H1 (cell line): ENCODE data around the gene DCTN3. TPM values are rescaled to one million over a fixed set of nuclear protein-coding genes. Genes with fewer than 3 reads are reported as not detected.

Source experiments
- CTCF ChIA-PET: fragments of 300-600 bp; sonication (Branson Sonifier 250); formaldehyde crosslinking; loops from one replicate; lab custom pipeline; 2021; ENCODE audit not compliant: partially characterized antibody; lab: Charles Lee
- POLR2A ChIA-PET: fragments of 300-600 bp; sonication (Branson Sonifier 250); formaldehyde crosslinking; loops from one replicate; lab custom pipeline; 2021; ENCODE audit warnings: inconsistent platforms; ENCODE audit not compliant: partially characterized antibody; lab: Charles Lee
- DNase-seq, 2 experiments: peaks; one replicate each; pipeline versions ENCODE4 v3.0.0 to v3.0.0-alpha.2; 2010 to 2022; ENCODE audit warnings: low spot score in 2 of 2, low read depth in 1 of 2, mixed read lengths in 1 of 2
- FAIRE-seq: peaks from 2 replicates; lab custom pipeline; 2011; peaks lifted over from hg19 to GRCh38; lab: Jason Lieb, UNC
- H2AFZ ChIP-seq: 2 replicates; pipeline ENCODE4 v1.8.1; 2012; ENCODE audit warnings: low read length, inconsistent platforms
- H2AK5ac ChIP-seq: 2 replicates; pipeline ENCODE4 v1.6.1; 2013; ENCODE audit warnings: low read depth, low read length
- H2BK120ac ChIP-seq: replicated peaks from 2 replicates; pipeline ENCODE3; 2013; ENCODE audit warnings: low read depth, low read length, inconsistent platforms
- H2BK12ac ChIP-seq: 2 replicates; pipeline ENCODE4 v1.6.1; 2013; ENCODE audit warnings: low read depth, low read length
- H2BK15ac ChIP-seq: 2 replicates; pipeline ENCODE4 v1.6.1; 2013; ENCODE audit warnings: low read length
- H2BK20ac ChIP-seq: 2 replicates; pipeline ENCODE4 v1.6.1; 2013; ENCODE audit warnings: low read length
- H2BK5ac ChIP-seq: 2 replicates; pipeline ENCODE4 v1.6.1; 2013; ENCODE audit warnings: low read depth, low read length
- H3K14ac ChIP-seq: 2 replicates; pipeline ENCODE4 v1.6.1; 2013; ENCODE audit warnings: inconsistent platforms; ENCODE audit not compliant: insufficient read length
- H3K18ac ChIP-seq: 2 replicates; pipeline ENCODE4 v1.6.1; 2013; ENCODE audit warnings: low read length; ENCODE audit errors: extremely low read depth
- H3K23ac ChIP-seq: 2 replicates; pipeline ENCODE4 v1.6.1; 2013; ENCODE audit warnings: inconsistent platforms; ENCODE audit not compliant: insufficient read length
- H3K23me2 ChIP-seq: 2 replicates; pipeline ENCODE4 v1.6.1; 2013; ENCODE audit warnings: low read depth, low read length
- H3K27ac ChIP-seq: 2 replicates; pipeline ENCODE4 v1.6.1; 2011; ENCODE audit warnings: low read depth, low read length, inconsistent platforms
- H3K27me3 ChIP-seq, 4 experiments: replicated peaks in 1 of 4; 1 replicate in 1 of 4; 2 replicates in 3 of 4; pipeline versions ENCODE4 v1.6.1 to v1.8.1; 2011 to 2013; ENCODE audit warnings: low read length in 3 of 4, mild to moderate bottlenecking in 3 of 4, inconsistent platforms in 2 of 4, mixed read lengths in 2 of 4, moderate library complexity in 1 of 4; ENCODE audit not compliant: control insufficient read depth in 3 of 4, insufficient read depth in 3 of 4; ENCODE audit errors: extremely low read depth in 1 of 4
- H3K36me3 ChIP-seq, 4 experiments: 2 replicates each; pipeline versions ENCODE4 v1.6.1 to v1.8.1; 2011 to 2013; ENCODE audit warnings: mild to moderate bottlenecking in 4 of 4, low read length in 3 of 4, moderate library complexity in 2 of 4, control low read depth in 1 of 4, inconsistent platforms in 1 of 4; ENCODE audit not compliant: insufficient read depth in 4 of 4, control insufficient read depth in 2 of 4
- H3K4ac ChIP-seq: replicated peaks from 2 replicates; pipeline ENCODE3; 2013; ENCODE audit warnings: low read length, low read depth, mixed read lengths, inconsistent platforms; ENCODE audit not compliant: insufficient read length
- H3K4me1 ChIP-seq, 4 experiments: replicated peaks in 1 of 4; 1 replicate in 1 of 4; 2 replicates in 3 of 4; pipeline versions ENCODE4 v1.6.1 to v1.8.1; 2011 to 2013; ENCODE audit warnings: low read length in 3 of 4, inconsistent platforms in 2 of 4, mixed read lengths in 1 of 4; ENCODE audit not compliant: insufficient read depth in 4 of 4, control insufficient read depth in 3 of 4
- H3K4me2 ChIP-seq, 2 experiments: 2 replicates each; pipeline versions ENCODE4 v1.6.1 to v1.8.1; 2011 to 2013; ENCODE audit warnings: low read depth in 2 of 2, low read length in 2 of 2, control low read depth in 1 of 2, inconsistent platforms in 1 of 2, mild to moderate bottlenecking in 1 of 2; ENCODE audit not compliant: insufficient read depth in 1 of 2
- H3K4me3 ChIP-seq, 4 experiments: fragments of 200-600, 300-600 bp in 1 of 4; sonication (generic), shearing (Covaris generic), sonication (Bioruptor Twin) in 1 of 4; 2 replicates each; pipeline versions ENCODE4 v1.5.1 to v1.8.1; 2011 to 2016; ENCODE audit warnings: low read length in 4 of 4, low read depth in 3 of 4, control low read depth in 2 of 4, inconsistent platforms in 2 of 4, mild to moderate bottlenecking in 2 of 4, mixed read lengths in 1 of 4, moderate library complexity in 1 of 4; ENCODE audit not compliant: insufficient read depth in 2 of 4; ENCODE audit errors: extremely low read depth in 1 of 4
- H3K56ac ChIP-seq: replicated peaks from 2 replicates; pipeline ENCODE3; 2013; ENCODE audit warnings: low read depth, mild to moderate bottlenecking, mixed read lengths, low read length, inconsistent platforms; ENCODE audit not compliant: insufficient read length
- H3K79me1 ChIP-seq: 2 replicates; pipeline ENCODE4 v1.6.1; 2013; ENCODE audit warnings: low read depth, low read length, control low read depth
- H3K79me2 ChIP-seq, 2 experiments: 2 replicates each; pipeline versions ENCODE4 v1.6.1 to v1.8.1; 2012 to 2013; ENCODE audit warnings: low read length in 2 of 2, mild to moderate bottlenecking in 2 of 2, inconsistent platforms in 1 of 2; ENCODE audit not compliant: insufficient read depth in 2 of 2, control insufficient read depth in 1 of 2
- H3K9ac ChIP-seq, 4 experiments: replicated peaks in 1 of 4; 1 replicate in 1 of 4; 2 replicates in 3 of 4; pipeline versions ENCODE4 v1.6.1 to v1.8.1; 2011 to 2013; ENCODE audit warnings: low read depth in 3 of 4, low read length in 3 of 4, control low read depth in 2 of 4, mild to moderate bottlenecking in 2 of 4, moderate library complexity in 2 of 4, inconsistent platforms in 1 of 4; ENCODE audit errors: extremely low read depth in 1 of 4
- H3K9me3 ChIP-seq, 2 experiments: 2 replicates each; pipeline versions ENCODE4 v1.6.1 to v1.8.1; 2012 to 2013; ENCODE audit warnings: mild to moderate bottlenecking in 2 of 2, moderate library complexity in 2 of 2, control low read depth in 1 of 2, inconsistent platforms in 1 of 2, low read depth in 1 of 2, low read length in 1 of 2, mixed read lengths in 1 of 2; ENCODE audit not compliant: insufficient read depth in 2 of 2
- H4K20me1 ChIP-seq, 2 experiments: replicated peaks in 1 of 2; 2 replicates each; pipeline versions ENCODE3 to v1.8.1; 2011 to 2013; ENCODE audit warnings: inconsistent platforms in 2 of 2, low read length in 2 of 2, mild to moderate bottlenecking in 1 of 2; ENCODE audit not compliant: insufficient read depth in 2 of 2, control insufficient read depth in 1 of 2
- H4K5ac ChIP-seq: 2 replicates; pipeline ENCODE4 v1.6.1; 2013; ENCODE audit warnings: low read length, low read depth, mixed read lengths, inconsistent platforms; ENCODE audit not compliant: insufficient read length
- H4K8ac ChIP-seq: 2 replicates; pipeline ENCODE4 v1.8.0; 2013; ENCODE audit warnings: mild to moderate bottlenecking, moderate library complexity, low read length, inconsistent platforms; ENCODE audit not compliant: insufficient read depth; ENCODE audit errors: extremely low read depth
- H4K91ac ChIP-seq: replicated peaks from 2 replicates; pipeline ENCODE3; 2013; ENCODE audit warnings: low read length, mixed read lengths, inconsistent platforms; ENCODE audit not compliant: insufficient read length
- BCL11A ChIP-seq, 2 experiments: IDR thresholded peaks; one replicate each; pipeline ENCODE4 v1.6.1; 2011; ENCODE audit warnings: low read depth in 2 of 2, low read length in 2 of 2, mild to moderate bottlenecking in 2 of 2
- CBX8 ChIP-seq: fragments of 300-800, 300-1000 bp; sonication (generic); IDR thresholded peaks from 2 replicates; pipeline ENCODE4 v1.7.1; 2016; ENCODE audit warnings: low read depth, low read length, borderline replicate concordance
- JUN ChIP-seq: IDR thresholded peaks from 2 replicates; pipeline ENCODE4 v1.6.1; 2011; ENCODE audit warnings: low read depth, mild to moderate bottlenecking, improper control_type of control experiment, low read length
- SIX5 ChIP-seq: IDR thresholded peaks from 2 replicates; pipeline ENCODE4 v1.6.1; 2011; ENCODE audit warnings: mild to moderate bottlenecking, low read depth, low read length
- TAF1 ChIP-seq: IDR thresholded peaks from 2 replicates; pipeline ENCODE4 v1.6.1; 2011; ENCODE audit warnings: mild to moderate bottlenecking, low read depth, low read length
- WGBS, 2 experiments: shearing (Covaris generic) in 1 of 2; methylation state at CpG; one replicate each; pipeline versions ENCODE4 v1.1.6 to v1.1.7; 2013 to 2015; ENCODE audit warnings: low lambda C conversion rate in 2 of 2, mixed read lengths in 2 of 2, inconsistent platforms in 1 of 2, low coverage in 1 of 2, missing lambda C conversion rate in 1 of 2; ENCODE audit not compliant: insufficient replicate concordance in 2 of 2, insufficient coverage in 1 of 2, insufficient read length in 1 of 2; ENCODE audit errors: extremely low coverage in 1 of 2, missing lambda C conversion rate in 1 of 2; 5-methylcytosine and 5-hydroxymethylcytosine counted together
- polyA plus RNA-seq, 7 experiments: library from polyadenylated mRNA; depleted of rRNA in 3 of 7; stranded (reverse) in 5 of 7; unstranded in 2 of 7; fragments of >200 nt in 5 of 7; fragments of 200-250 nt in 2 of 7; gene quantifications; 1 replicate in 5 of 7; 2 replicates in 1 of 7; 4 replicates in 1 of 7; pipeline versions ENCODE4 v1.2.1 to v1.2.3, GENCODE V29; 2011 to 2013; ENCODE audit warnings: missing spikeins in 2 of 7, mixed read lengths in 2 of 7
- total RNA-seq: library from RNA; stranded (reverse); fragmentation: NEBNext Ultra II Directional; extraction: Animal tissue kit (Norgen Biotek cat#: 25700); gene quantifications from 2 replicates; pipeline ENCODE4 v1.2.1, GENCODE V29; 2021

The DCTN3 gene
- total and polyA plus RNA-seq, 2 of the 8 experiments (the other 6 are each of a cell fraction or from before 2014, with no cell fraction given) = 25.6 to 39.2 TPM

GRCh38 chr9:34568774-34569173 is 51.5 kb downstream of the DCTN3 start:
- Histone ChIP-seq H2BK5ac (no peak overlapping the region), H3K9ac (no peak overlapping the region), H2BK120ac (no peak overlapping the region), H3K79me1 (no peaks in the 10 kb centered on the region), H3K14ac (no peak overlapping the region), H3K23ac (no peak overlapping the region), H4K91ac (no peak overlapping the region), H3K23me2 (no peaks in the 10 kb centered on the region), H3K79me2 (no peaks in the 10 kb centered on the region), H2BK12ac (0 out of 2 replicates have a peak overlapping the region, but pooled peaks have one; percentile 19), H2AFZ (no peak overlapping the region), H3K9me3 (no peaks in the 10 kb centered on the region), H3K18ac (0 out of 2 replicates have a peak overlapping the region, but pooled peaks have one; percentile 15), H4K20me1 (no peaks in the 10 kb centered on the region), H2BK20ac (no peak overlapping the region), H4K5ac (no peak overlapping the region), H2AK5ac (no peak overlapping the region), H3K4ac (no peak overlapping the region), H2BK15ac (peak overlapping the region; percentile 55; the same call in 1 of the 2 replicates), H3K27ac (no peak overlapping the region), H4K8ac (no peak overlapping the region), H3K36me3 (no peaks in the 10 kb centered on the region), H3K27me3 (peaks cover 0 to 3% (median 3%) of the 10 kb centered on the region in 4 experiments; a peak in 3 of 7 replicates), H3K56ac (no peak overlapping the region), H3K4me3 (no peak overlapping the region), H3K4me1 (peaks cover 9 to 43% (median 18%) of the 10 kb centered on the region in 4 experiments), H3K4me2 (peak overlapping the region in 1 of 2 experiments; percentile 35; a peak in 1 of 4 replicates)
- TF ChIP-seq BCL11A (IDR thresholded peaks at IDR 0.05; ENCODE audit: low read depth in 2 of 2, low read length in 2 of 2) = no peak
- no peak for TF ChIP-seq JUN
- TF ChIP-seq CBX8 = no peak
- TF ChIP-seq SIX5 = no peak
- no peak for TF ChIP-seq TAF1
- WGBS, 2 experiments = 71% methylated on average over 12 of the region's 12 CpGs; no CpG with 5 or more reads in 1 of the 2 experiments
- DNase-seq (no peak), FAIRE-seq (no peak)
- CTCF ChIA-PET = interaction anchor here (0.9 to 6.3 kb wide), 12 partner anchors 8 to 68 kb away, joined by 3 to 48 read pairs (median 4); partner anchors contain the start of gene SIGMAR1
- POLR2A ChIA-PET = interaction anchor here (0.6 kb wide), 1 partner anchor 15 kb away, joined by 3 read pairs; no protein-coding TSS in a partner anchor
